ENCODE results near the gene BUB1. TPM values are rescaled to one million over a fixed set of nuclear protein-coding genes. Genes with fewer than 3 reads are reported as not detected.
"Not testable (repeated sequence)": the region's sequence is repeated elsewhere in the genome, so short reads cannot be mapped to it uniquely, and the experiment has no call there.

The BUB1 gene
- total RNA-seq, 1 donor: 35.2 TPM

DNA sequence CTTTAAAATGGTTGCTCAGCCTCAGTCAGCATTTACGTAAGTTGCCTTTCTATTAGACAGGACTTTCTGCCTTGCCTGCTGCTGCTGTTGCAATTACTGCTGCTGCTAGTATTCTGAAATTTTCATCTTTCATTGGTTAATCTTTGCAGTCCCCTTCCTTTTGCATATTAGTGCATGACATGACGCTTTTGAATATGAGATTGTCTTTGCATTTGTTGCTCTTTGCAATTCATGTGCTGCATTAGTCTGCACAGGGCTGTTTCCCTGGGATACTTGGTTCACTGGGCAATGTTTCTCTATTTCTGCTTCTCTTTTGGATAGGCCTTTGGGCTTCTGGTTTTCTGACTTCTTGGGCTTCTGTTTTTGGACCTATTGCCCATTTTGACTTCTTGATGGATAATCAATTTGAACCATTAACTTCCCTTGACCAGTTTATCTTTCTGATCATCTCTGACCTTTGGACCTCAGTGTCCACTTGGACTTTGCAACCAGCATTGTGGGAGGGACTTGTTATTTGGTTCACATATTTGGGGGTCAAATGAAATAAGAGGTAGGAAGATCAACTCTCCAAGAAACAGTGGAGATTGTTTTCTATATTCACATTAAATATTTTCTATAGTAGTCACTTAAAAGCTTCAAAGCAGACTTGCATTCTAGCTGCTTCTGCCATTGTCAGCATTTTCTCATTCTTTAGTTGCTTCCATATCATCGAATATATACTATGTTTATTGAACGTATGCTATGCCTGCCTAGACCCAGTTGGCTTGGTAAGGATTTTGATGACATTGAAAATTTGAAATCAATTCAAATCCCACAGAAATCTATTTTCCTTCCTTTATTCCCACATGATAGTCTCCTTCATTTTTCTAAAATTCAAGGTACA, 12.5 kb upstream of the BUB1 start:
- H3K4me3 ChIP-seq (ENCODE audit: low read depth, low read length): no peak overlapping the region
- TF ChIP-seq, protein P1, sequence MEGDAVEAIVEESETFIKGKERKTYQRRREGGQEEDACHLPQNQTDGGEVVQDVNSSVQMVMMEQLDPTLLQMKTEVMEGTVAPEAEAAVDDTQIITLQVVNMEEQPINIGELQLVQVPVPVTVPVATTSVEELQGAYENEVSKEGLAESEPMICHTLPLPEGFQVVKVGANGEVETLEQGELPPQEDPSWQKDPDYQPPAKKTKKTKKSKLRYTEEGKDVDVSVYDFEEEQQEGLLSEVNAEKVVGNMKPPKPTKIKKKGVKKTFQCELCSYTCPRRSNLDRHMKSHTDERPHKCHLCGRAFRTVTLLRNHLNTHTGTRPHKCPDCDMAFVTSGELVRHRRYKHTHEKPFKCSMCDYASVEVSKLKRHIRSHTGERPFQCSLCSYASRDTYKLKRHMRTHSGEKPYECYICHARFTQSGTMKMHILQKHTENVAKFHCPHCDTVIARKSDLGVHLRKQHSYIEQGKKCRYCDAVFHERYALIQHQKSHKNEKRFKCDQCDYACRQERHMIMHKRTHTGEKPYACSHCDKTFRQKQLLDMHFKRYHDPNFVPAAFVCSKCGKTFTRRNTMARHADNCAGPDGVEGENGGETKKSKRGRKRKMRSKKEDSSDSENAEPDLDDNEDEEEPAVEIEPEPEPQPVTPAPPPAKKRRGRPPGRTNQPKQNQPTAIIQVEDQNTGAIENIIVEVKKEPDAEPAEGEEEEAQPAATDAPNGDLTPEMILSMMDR (IDR thresholded peaks at IDR 0.05; ENCODE audit: insufficient read depth, low read length): no peak
- DNase-seq (ENCODE audit: low read depth): no peak

DNA sequence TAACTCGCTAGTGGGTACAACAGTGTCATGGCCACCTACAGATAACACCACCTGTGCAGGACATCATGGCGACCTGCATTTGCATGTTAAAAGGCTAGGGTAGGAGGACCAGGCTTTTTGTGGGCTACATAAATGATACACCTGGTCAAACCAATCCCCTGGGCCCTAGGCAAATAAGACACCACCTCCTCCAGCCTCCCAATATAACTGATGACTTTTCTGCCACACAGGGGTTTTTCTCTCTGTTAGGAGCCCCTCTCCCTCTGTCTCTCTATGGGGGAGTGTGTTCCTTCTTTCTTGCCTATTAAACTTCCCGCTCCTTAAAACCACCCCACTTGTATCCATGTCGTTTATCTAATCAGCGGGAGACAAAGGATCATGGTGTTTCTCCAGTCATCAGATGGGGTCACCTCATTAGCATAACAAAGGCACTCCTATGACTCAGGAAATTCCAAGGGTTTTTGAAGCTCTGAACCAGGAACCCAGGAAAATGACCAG, 10.8 kb upstream of the BUB1 start:
- TF ChIP-seq, protein P1 (IDR thresholded peaks at IDR 0.05; ENCODE audit: insufficient read depth, low read length): no peak
- H3K4me3 ChIP-seq (ENCODE audit: low read depth, low read length): no peak overlapping the region
- no peak for DNase-seq (ENCODE audit: low read depth)

DNA sequence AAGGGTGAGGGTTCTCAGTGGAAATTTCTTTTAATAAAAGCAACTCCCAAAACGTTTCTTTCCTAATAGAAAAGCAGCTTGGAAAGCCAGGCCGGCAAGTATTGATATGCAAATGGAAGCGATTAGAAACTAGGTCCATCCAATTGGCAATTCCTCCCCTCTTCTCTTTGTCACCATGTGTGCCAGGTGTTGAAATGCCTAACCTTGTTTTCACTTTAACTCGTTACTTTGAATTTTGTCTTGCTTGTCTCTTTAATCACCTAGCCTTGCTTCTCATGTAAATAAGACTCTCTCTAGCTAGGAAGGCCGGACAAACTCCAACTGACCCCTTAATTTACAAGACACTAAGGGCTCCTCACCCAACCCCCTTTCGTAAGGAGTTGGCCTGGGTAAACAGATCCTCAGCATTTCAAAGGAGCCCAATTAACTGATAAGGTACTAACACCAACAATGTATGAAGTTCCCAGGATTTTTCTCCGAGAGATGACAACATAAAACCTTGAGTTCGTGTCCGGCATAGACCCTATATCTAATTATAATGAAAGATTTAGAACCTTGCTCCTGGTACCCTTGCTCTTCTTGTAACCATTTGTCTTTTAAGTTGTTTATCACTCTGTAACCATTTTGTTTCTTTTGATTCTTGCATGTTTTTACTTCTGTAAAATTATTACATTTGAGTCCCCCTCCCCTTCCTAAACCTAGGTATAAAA, 10.1 kb upstream of the BUB1 start:
- not testable (repeated sequence) for DNase-seq (ENCODE audit: low read depth); H3K4me3 ChIP-seq (ENCODE audit: low read depth, low read length)

DNA sequence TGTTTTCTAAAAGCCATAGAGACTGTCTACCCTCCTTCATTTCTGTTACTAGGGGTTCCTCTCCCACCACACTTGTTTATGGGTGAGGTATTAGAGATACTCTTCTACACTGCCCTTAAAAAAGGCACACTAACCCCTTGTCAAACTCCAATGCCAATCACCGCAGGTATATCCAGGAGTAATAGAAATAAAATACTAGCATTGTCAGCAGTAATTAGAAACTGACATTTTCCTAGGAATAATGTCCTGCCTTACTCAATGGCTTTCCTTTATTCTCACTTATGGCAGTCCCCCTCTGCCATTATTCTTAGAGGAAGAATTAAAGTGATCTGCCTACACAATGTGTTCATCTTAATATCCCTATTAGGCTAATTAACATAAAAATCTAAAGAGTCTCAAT, 5.0 kb upstream of the BUB1 start:
- no peak for DNase-seq (ENCODE audit: low read depth)
- TF ChIP-seq, protein P1 (IDR thresholded peaks at IDR 0.05; ENCODE audit: insufficient read depth, low read length): no peak
- H3K4me3 ChIP-seq (ENCODE audit: low read depth, low read length): no peak overlapping the region

DNA sequence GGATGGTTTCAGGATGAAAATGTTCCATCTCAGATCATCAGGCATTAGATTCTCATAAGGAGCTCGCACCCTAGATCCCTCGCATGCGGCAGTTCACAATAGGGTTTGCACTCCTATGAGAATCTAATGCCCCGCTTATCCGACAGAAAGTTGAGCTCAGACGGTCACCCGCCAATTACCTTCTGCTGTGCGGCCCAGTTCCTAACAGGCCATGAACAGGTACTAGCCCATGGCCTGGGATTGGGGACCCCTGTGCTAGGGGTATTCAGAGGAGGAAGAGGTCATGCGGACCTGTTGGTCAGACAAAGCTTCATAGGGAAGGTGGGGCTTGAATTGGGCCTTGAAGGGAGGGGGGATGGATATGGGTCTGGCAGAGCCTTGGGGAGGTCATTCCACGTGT, 4.4 kb upstream of the BUB1 start:
- no peak overlapping the region for H3K4me3 ChIP-seq (ENCODE audit: low read depth, low read length)
- TF ChIP-seq, protein P1 (IDR thresholded peaks at IDR 0.05; ENCODE audit: insufficient read depth, low read length): no peak
- no peak for DNase-seq (ENCODE audit: low read depth)

DNA sequence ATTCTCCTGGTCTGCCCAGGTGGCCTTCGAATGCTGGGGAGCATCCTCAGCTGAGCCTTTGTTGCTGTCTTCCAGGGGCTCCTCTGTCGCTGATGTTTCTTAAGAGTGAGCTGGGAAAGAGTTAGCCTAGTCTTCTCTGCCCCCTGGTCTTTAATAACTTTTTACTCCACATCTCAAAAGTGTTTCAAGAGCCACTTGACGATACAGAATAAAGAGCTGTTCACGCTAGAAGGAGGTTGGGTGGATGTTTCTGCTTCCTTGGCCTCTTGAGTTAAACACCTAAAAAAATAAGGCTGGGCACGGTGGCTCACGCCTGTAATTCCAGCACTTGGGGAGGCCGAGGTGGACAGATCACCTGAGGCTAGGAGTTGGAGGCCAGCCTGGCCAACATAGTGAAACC, 2.8 kb upstream of the BUB1 start:
- no peak overlapping the region for H3K4me3 ChIP-seq (ENCODE audit: low read depth, low read length)
- TF ChIP-seq, protein P1 (IDR thresholded peaks at IDR 0.05; ENCODE audit: insufficient read depth, low read length): no peak
- DNase-seq (ENCODE audit: low read depth): no peak

DNA sequence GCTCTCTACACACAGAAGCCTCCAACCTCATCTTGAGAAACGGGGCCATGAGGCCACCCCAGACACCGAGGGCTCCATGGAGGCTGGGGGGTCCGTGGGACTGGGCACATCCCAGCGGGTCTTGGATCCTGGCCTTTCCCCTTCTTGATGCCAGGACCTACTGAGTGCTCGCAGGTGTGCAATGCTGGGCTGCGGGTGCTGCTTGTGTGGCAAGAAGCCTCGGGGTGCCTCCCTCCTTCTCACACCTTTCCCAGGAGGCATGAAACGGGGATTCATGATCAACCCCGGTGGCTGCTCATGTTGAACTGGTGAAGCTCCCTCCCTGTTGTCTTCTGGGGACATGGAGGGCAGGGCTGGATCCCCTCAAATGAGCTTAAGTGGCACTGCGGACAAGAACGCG, 2.0 kb upstream of the BUB1 start:
- TF ChIP-seq, protein P1 (IDR thresholded peaks at IDR 0.05; ENCODE audit: insufficient read depth, low read length): no peak
- no peak overlapping the region for H3K4me3 ChIP-seq (ENCODE audit: low read depth, low read length)
- no peak for DNase-seq (ENCODE audit: low read depth)
